Natural killer cell treated with Interleukin-12 subunit alpha and Interleukin-12 subunit beta and Interleukin-15 and Interleukin-18, amount 100 ng/mL, for 72 hours (primary cell): Measurements from ENCODE around the gene CHRNB1. TPM values are rescaled to one million over a fixed set of nuclear protein-coding genes. Genes with fewer than 3 reads are reported as not detected.
"Not testable (repeated sequence)": the region's sequence is repeated elsewhere in the genome, so short reads cannot be mapped to it uniquely, and the experiment has no call there.

Experiments
- ATAC-seq, 2 donors: fragments of 150-1000 bp; cut with Tn5 transposase in 1 of 2; sonication (Bioruptor Pico), chemical (Tn5 transposase) in 1 of 2; 2 replicates each; pipeline ENCODE4 v1.10.0; 2021
- DNase-seq: peaks from one replicate; pipeline ENCODE4 v3.0.0; 2022; ENCODE audit warnings: low spot score
- H3K27ac Mint-ChIP-seq, 2 donors: 1 replicate in 1 of 2; 2 replicates in 1 of 2; pipeline ENCODE4 v1.8.0; 2022; ENCODE audit warnings: mixed read lengths in 2 of 2, mild to moderate bottlenecking in 1 of 2, moderate library complexity in 1 of 2
- H3K27me3 Mint-ChIP-seq, 2 donors: 1 replicate in 1 of 2; 2 replicates in 1 of 2; pipeline ENCODE4 v1.8.0; 2022; ENCODE audit warnings: mixed read lengths in 2 of 2
- H3K36me3 Mint-ChIP-seq: one replicate; pipeline ENCODE4 v1.8.0; 2022; ENCODE audit warnings: mixed read lengths
- H3K4me1 Mint-ChIP-seq, 2 donors: 1 replicate in 1 of 2; 2 replicates in 1 of 2; pipeline ENCODE4 v1.8.0; 2022; ENCODE audit warnings: low read depth in 2 of 2, mixed read lengths in 2 of 2, mild to moderate bottlenecking in 1 of 2
- H3K4me3 Mint-ChIP-seq: one replicate; pipeline ENCODE4 v1.8.0; 2022; ENCODE audit warnings: mixed read lengths
- H3K9me3 Mint-ChIP-seq: 2 replicates; pipeline ENCODE4 v1.8.0; 2022; ENCODE audit warnings: mixed read lengths
- total RNA-seq, 2 donors: library from RNA; stranded (reverse); gene quantifications; one replicate each; pipeline ENCODE4 v1.2.3, GENCODE V29; 2022

Gene CHRNB1
- total RNA-seq, 2 donors from 2014 or later, result 10.4 to 13.7 TPM

- H3K4me1 Mint-ChIP-seq, result peaks cover 25 to 26% of the 10 kb centered on the region in 2 donors
These were observed 26.9 kb downstream of the CHRNB1 start for GRCh38 chr17:7471729-7472128.

GRCh38 chr17:7474767-7475166 lies 29.9 kb downstream of the CHRNB1 start:
- ATAC-seq, H3K4me3 Mint-ChIP-seq, H3K27ac Mint-ChIP-seq, H3K27me3 Mint-ChIP-seq, H3K9me3 Mint-ChIP-seq, DNase-seq, H3K36me3 Mint-ChIP-seq: not testable (repeated sequence)
- peaks cover 37 to 42% of the 10 kb centered on the region in 2 donors for H3K4me1 Mint-ChIP-seq

More at GRCh38 chr17:7471729-7472128, 26.9 kb downstream of the CHRNB1 start:
- peak overlapping the region; percentile 14 to 80 for H3K27ac Mint-ChIP-seq
- no peaks in the 10 kb centered on the region for H3K36me3 Mint-ChIP-seq
- ATAC-seq, result no peak
- no peak overlapping the region for H3K4me3 Mint-ChIP-seq
- DNase-seq, result no peak
- no peaks in the 10 kb centered on the region for H3K27me3 Mint-ChIP-seq
- no peaks in the 10 kb centered on the region for H3K9me3 Mint-ChIP-seq

DNA sequence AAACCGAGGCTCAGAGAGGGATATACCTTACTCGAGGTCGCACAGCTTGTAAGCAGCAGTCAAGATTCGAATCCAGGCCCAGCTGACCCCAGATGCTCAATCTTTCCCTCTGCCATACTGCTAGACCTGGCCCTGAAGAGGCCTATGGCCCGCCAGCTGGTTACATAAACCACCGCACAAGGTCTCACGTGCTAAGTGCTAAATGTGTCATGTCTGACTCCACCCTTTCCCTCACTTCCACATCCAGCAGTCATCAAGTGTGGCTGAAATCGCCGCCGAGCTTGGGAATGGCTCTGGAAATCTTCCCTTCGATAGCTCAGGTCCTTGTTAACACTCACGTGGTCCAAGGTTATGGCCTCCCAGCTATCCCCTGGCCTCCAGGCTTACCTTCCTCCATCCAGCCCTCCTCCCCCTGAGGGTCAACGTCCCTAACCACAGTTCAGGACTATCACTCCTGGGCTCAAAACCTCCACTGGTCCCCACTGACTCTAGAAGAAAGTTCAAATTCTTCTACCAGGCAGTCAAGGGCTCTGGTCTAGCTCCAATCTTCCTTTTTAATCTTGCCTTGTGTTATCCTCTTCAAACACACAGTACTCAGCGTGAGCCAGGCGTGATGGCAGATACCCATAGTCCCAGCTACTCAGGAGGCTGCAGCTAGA lies 31.0 kb downstream of the CHRNB1 start:
- DNase-seq (no peak), ATAC-seq (no peak)
- peak overlapping the region; percentile 83 to 93 for H3K27ac Mint-ChIP-seq
- H3K4me1 Mint-ChIP-seq, result peaks cover 43 to 47% of the 10 kb centered on the region in 2 donors
- H3K9me3 Mint-ChIP-seq, result no peaks in the 10 kb centered on the region
- no peaks in the 10 kb centered on the region for H3K27me3 Mint-ChIP-seq
- H3K36me3 Mint-ChIP-seq, result no peaks in the 10 kb centered on the region
- peak overlapping the region; percentile 41 for H3K4me3 Mint-ChIP-seq

- DNase-seq (no peak), ATAC-seq (no peak)
- peak overlapping the region; percentile 41 for H3K4me3 Mint-ChIP-seq
- no peaks in the 10 kb centered on the region for H3K27me3 Mint-ChIP-seq
- H3K4me1 Mint-ChIP-seq, result peaks cover 43 to 45% of the 10 kb centered on the region in 2 donors
- H3K27ac Mint-ChIP-seq, result peak overlapping the region; percentile 83 to 93
- no peaks in the 10 kb centered on the region for H3K36me3 Mint-ChIP-seq
- no peaks in the 10 kb centered on the region for H3K9me3 Mint-ChIP-seq
These were observed 31.6 kb downstream of the CHRNB1 start for GRCh38 chr17:7476494-7476893.

- ATAC-seq (no peak), DNase-seq (no peak)
- H3K4me1 Mint-ChIP-seq, result peaks cover 44 to 45% of the 10 kb centered on the region in 2 donors
- H3K4me3 Mint-ChIP-seq, result no peak overlapping the region
- peak overlapping the region; percentile 83 to 93 for H3K27ac Mint-ChIP-seq
- no peaks in the 10 kb centered on the region for H3K27me3 Mint-ChIP-seq
- no peaks in the 10 kb centered on the region for H3K36me3 Mint-ChIP-seq
- H3K9me3 Mint-ChIP-seq, result no peaks in the 10 kb centered on the region
These were observed 32.1 kb downstream of the CHRNB1 start for GRCh38 chr17:7476951-7477350.

DNA sequence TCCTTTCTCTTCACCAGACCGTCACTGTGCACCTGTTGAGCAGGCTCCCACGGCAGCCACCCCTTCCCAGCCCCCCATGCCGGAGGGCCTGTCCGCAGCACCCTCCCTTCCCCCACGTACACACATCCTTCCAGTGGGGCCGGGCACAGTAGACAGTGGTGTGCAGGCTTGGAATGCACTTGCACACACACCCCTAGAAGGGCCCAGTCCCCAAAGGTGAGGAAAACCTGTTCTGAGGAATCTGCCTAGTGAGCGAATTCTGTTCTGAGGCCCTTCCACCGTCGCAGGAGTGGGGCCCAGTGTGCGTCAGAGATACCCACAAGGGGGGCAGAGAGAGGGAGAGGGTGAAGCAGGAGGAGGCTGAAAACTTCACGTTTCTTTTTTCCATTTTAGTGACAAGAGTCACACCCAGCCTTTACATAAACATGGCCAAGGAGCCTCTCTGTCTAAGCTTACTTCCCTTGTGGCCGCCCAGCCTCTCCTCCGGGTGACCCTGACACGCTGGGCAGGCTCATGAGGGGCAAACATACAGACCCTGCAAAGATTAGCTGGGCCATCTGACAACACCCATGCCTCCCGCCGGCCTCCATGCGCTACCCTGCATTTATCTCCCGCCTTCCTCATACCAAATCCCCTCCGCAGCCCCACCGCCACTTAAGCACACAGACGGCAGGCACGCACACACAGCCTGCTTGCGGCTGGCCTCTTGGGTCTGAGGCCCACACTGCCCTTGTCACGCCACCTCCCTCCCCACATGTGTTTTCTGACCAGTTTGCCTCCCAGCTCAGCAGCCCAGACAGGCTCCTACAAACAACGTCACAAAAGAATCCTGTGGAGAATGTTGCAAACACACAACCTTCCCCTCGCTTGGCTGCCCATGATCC lies 32.8 kb downstream of the CHRNB1 start:
- DNase-seq, result no peak
- no peak for ATAC-seq

GRCh38 chr17:7478276-7479212 lies 33.7 kb downstream of the CHRNB1 start:
- no peaks in the 10 kb centered on the region for H3K27me3 Mint-ChIP-seq
- peak overlapping the region; percentile 91 for H3K4me3 Mint-ChIP-seq
- ATAC-seq, result peak; percentile 2 to 34
- peaks cover 54 to 55% of the 10 kb centered on the region in 2 donors for H3K4me1 Mint-ChIP-seq
- H3K36me3 Mint-ChIP-seq, result no peaks in the 10 kb centered on the region
- H3K27ac Mint-ChIP-seq, result peak overlapping the region; percentile 83 to 93
- H3K9me3 Mint-ChIP-seq, result no peaks in the 10 kb centered on the region
- DNase-seq, result no peak

More for the DNA sequence above, 32.8 kb downstream of the CHRNB1 start:
- Mint-ChIP-seq H3K4me1 (peaks cover 46 to 48% of the 10 kb centered on the region in 2 donors), H3K36me3 (no peaks in the 10 kb centered on the region), H3K4me3 (peak overlapping the region; percentile 91), H3K9me3 (no peaks in the 10 kb centered on the region), H3K27me3 (no peaks in the 10 kb centered on the region), H3K27ac (peak overlapping the region; percentile 83 to 93)

GRCh38 chr17:7479213-7480088 lies 34.6 kb downstream of the CHRNB1 start, which contains the start of gene ZBTB4:
TSS of gene ZBTB4 (minus strand) at chr17:7479631. CDS start at chr17:7466801, 12,830 bp downstream.
- Mint-ChIP-seq H3K27ac (peak within 1 kb of the TSS; percentile 98), H3K4me3 (peak within 1 kb of the TSS; percentile 93), H3K4me1 (peaks cover 56% of the 10 kb centered on the region in 2 donors), H3K9me3 (no peaks in the 10 kb centered on the region), H3K27me3 (no peaks in the 10 kb centered on the region), H3K36me3 (no peaks in the 10 kb centered on the region)
- ATAC-seq (peak; percentile 1 to 17), DNase-seq (peak; percentile 73)

DNA sequence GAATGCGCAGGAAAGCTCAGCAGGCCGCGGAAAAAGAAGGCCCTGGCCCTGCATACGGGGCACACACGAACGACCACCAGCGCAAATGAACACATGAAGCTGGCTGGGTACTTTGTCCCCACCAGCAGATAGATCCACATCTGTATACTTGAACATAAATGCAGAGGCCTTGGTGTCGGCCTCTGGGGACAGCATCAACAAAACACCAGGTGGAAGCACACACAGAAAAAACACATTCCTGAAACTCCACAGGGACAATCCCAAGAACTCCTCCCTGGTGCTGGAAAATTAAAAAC lies 35.2 kb downstream of the CHRNB1 start:
- no peak for ATAC-seq
- Mint-ChIP-seq H3K27me3 (no peaks in the 10 kb centered on the region), H3K9me3 (no peaks in the 10 kb centered on the region), H3K36me3 (peaks cover 5% of the 10 kb centered on the region), H3K4me3 (peak overlapping the region; percentile 93), H3K27ac (peak overlapping the region; percentile 98), H3K4me1 (peaks cover 61 to 62% of the 10 kb centered on the region in 2 donors)
- DNase-seq, result no peak

- DNase-seq, ATAC-seq, H3K27me3 Mint-ChIP-seq, H3K9me3 Mint-ChIP-seq: not testable (repeated sequence)
- Mint-ChIP-seq H3K4me3 (peak within 1 kb of the TSS; percentile 93), H3K4me1 (peaks cover 63% of the 10 kb centered on the region in 2 donors), H3K27ac (peak within 1 kb of the TSS; percentile 98), H3K36me3 (peaks cover 13% of the 10 kb centered on the region)
These were observed 36.4 kb downstream of the CHRNB1 start, which contains the start of gene SLC35G6 for GRCh38 chr17:7481275-7481674. TSS of gene SLC35G6 (plus strand) at chr17:7481446. CDS start at chr17:7481517, 71 bp downstream.

DNA sequence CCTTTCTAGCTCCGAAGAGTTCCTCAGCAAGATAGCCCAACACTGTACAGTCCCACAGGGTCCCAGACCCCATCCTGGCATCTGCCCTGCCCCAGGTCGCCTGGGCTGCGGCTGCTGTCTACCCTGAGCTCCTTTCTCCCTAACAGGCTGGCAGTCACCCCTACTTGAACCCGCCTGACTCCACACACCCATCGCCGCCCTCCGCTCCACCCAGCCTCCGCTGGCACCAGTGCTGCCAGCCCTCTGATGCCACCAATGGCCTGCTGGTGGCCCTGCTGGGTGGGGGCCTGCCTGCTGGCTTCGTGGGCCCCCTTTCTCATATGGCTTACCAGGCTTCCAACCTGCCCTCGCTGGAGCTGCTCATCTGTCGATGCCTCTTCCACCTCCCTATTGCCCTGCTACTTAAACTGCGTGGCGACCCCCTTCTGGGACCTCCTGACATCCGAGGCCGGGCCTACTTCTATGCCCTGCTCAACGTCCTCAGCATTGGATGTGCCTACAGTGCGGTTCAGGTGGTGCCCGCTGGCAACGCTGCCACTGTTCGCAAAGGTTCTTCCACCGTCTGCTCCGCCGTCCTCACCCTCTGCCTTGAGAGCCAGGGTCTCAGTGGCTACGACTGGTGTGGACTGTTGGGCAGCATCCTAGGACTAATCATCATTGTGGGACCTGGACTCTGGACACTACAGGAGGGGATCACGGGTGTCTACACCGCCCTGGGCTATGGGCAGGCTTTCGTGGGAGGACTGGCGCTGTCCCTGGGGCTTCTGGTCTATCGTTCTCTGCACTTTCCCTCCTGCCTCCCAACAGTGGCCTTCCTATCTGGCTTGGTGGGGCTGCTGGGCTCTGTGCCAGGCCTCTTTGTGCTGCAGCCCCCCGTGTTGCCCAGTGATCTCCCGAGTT lies 37.2 kb downstream of the CHRNB1 start:
- Mint-ChIP-seq H3K36me3 (peaks cover 17% of the 10 kb centered on the region), H3K27ac (peak overlapping the region; percentile 98), H3K4me1 (peaks cover 58 to 62% of the 10 kb centered on the region in 2 donors), H3K4me3 (peak overlapping the region; percentile 91)
- not testable (repeated sequence) for H3K27me3 Mint-ChIP-seq, DNase-seq, ATAC-seq, H3K9me3 Mint-ChIP-seq

DNA sequence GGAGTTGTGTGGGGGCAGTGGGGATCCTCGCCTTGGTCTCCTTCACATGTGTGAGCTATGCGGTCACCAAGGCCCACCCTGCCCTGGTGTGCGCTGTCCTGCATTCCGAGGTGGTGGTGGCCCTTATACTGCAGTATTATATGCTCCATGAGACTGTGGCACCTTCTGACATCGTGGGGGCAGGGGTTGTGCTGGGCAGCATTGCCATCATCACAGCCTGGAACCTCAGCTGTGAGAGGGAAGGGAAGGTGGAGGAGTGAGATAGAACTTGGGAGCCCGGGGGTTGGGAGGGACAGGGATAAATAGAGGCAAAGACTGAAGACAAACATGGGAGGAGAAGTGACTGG lies 37.9 kb downstream of the CHRNB1 start:
- not testable (repeated sequence) for DNase-seq, H3K27me3 Mint-ChIP-seq, ATAC-seq, H3K9me3 Mint-ChIP-seq
- H3K4me3 Mint-ChIP-seq, result peak overlapping the region; percentile 91
- H3K27ac Mint-ChIP-seq, result peak overlapping the region; percentile 98
- H3K4me1 Mint-ChIP-seq, result peaks cover 57 to 64% of the 10 kb centered on the region in 2 donors
- H3K36me3 Mint-ChIP-seq, result peaks cover 22% of the 10 kb centered on the region
